Effector memory CD4-positive, alpha-beta T cell (primary cell): ENCODE measurements around the gene PPM1F.

ENCODE experiments used
- DNase-seq, 3 donors: peaks; one replicate each; pipeline ENCODE4 v3.0.0-alpha.2; 2020
- H3K27ac ChIP-seq: 2 replicates; pipeline ENCODE4 v1.7.0; 2013; ENCODE audit warnings: mild to moderate bottlenecking, low read length, moderate library complexity; ENCODE audit not compliant: insufficient read depth, poor library complexity, severe bottlenecking
- H3K27me3 ChIP-seq: replicated peaks from 2 replicates; pipeline ENCODE4 v1.7.0; 2013; ENCODE audit warnings: mild to moderate bottlenecking, low read length; ENCODE audit not compliant: insufficient read depth, control insufficient read depth, poor library complexity, severe bottlenecking
- H3K36me3 ChIP-seq: 2 replicates; pipeline ENCODE4 v1.7.0; 2013; ENCODE audit warnings: mild to moderate bottlenecking, low read length, moderate library complexity; ENCODE audit not compliant: control insufficient read depth, insufficient read depth
- H3K4me1 ChIP-seq: 2 replicates; pipeline ENCODE4 v1.7.0; 2013; ENCODE audit warnings: low read length, mild to moderate bottlenecking; ENCODE audit not compliant: control insufficient read depth, insufficient read depth, poor library complexity, severe bottlenecking
- H3K4me3 ChIP-seq: 2 replicates; pipeline ENCODE4 v1.7.0; 2013; ENCODE audit warnings: low read length, low read depth, mild to moderate bottlenecking; ENCODE audit not compliant: insufficient read depth, poor library complexity, severe bottlenecking
- H3K9me3 ChIP-seq: 2 replicates; pipeline ENCODE4 v1.7.0; 2013; ENCODE audit warnings: mild to moderate bottlenecking, low read length, moderate library complexity; ENCODE audit not compliant: control insufficient read depth

Gene PPM1F

DNA sequence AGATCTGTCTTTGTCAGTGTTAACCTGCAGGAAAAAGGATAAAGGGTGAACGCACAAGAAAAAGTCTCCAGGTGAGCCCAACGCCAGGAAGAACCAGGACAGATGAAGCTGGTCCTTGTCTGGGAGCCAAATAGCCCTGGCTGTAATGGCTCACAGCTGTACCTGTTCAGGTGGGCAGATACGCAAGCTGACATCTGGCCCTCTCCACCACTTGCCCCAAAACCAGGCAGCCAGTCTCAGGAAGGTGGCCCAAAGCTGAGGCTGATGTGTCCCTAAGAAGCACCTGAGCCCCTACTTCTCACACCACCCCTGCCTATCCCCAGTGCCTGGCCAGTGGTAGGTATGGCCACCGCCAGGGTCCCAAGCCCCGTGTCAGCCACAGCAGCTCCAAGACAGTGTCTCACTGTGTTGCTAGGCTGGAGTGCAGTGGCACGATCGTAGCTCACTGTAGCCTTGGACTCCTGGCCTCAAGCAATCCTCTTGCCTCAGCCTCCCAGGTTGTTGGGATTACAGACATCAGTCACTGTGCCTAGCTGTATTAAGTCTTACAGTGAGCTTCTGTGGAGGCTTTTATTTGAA, 15.1 kb upstream of the PPM1F start:
- no peaks in the 10 kb centered on the region for H3K27me3 ChIP-seq
- no peak overlapping the region for H3K4me3 ChIP-seq
- no peaks in the 10 kb centered on the region for H3K9me3 ChIP-seq
- no peaks in the 10 kb centered on the region for H3K4me1 ChIP-seq
- peaks cover 84% of the 10 kb centered on the region for H3K36me3 ChIP-seq
- no peak overlapping the region for H3K27ac ChIP-seq
- DNase-seq = no peak

DNA sequence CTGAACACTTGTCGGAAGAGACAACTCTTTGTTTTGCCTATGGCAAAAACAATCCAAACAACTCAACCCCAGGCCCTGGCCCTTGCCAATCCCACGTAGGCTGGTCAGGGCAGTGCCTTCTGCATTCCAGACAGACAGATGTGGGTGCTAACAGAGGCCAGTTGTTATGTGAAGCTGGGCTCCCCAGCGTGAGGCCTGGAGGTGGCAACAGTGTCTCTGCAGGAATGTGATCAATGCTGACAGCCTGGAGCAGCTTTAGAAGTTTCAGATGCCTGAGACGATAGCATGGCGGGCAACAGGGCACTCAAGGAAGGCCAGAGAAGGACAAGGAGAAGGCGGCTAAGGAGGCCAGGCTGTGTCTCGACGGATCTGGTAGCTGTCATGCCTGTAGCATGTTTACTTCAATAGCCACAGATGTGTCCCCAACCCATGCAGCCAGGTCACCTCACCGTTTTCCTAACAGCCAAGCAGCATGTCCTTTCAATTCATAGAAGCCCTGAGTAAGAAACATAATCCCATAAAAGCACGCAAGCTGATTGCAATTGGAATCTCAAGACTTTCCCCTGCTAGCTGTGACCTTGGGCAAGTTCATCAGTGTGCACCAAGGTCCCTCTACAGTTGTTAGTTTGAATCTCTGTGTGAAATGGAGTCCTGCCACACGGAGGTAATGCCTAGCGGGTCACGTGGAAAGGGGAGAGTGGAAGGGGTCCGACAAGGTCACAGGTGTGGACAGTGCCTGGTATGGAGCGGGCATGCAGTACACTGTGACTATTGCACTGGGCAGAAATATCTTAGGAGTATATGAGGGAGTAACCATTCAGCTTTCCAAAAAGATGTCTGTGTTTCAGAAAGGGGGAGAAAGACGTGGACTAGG, 14.2 kb upstream of the PPM1F start:
- Histone ChIP-seq H3K4me3 (no peak overlapping the region), H3K36me3 (peaks cover 85% of the 10 kb centered on the region), H3K27me3 (no peaks in the 10 kb centered on the region), H3K4me1 (no peaks in the 10 kb centered on the region), H3K9me3 (no peaks in the 10 kb centered on the region), H3K27ac (no peak overlapping the region)
- no peak for DNase-seq

DNA sequence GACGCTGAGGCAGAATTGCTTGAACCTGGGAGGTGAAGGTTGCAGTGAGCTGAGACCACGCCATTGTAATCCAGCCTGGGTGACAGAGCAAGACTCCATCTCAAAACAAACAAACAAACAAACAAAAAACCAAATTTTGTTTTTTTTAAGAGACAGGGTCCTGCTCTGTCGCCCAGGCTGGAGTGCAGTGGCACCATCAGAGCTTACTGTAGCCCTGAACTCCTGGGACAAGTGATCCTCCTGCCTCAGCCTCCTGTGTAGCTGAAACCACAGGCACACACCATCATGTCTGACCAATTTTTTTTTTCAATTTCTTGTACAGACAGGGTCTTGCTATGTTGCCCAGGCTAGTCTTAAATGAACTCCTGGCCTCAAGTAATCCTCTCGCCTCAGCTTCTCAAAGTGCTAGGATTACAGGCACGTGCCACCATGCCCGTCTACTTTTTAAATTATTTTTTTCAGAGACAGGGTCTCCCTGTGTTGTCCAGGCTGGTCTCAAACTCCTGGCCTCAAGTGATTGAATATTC, 13.2 kb upstream of the PPM1F start:
- Histone ChIP-seq H3K4me1 (no peaks in the 10 kb centered on the region), H3K27me3 (no peaks in the 10 kb centered on the region), H3K27ac (no peak overlapping the region), H3K9me3 (no peaks in the 10 kb centered on the region), H3K4me3 (no peak overlapping the region), H3K36me3 (peaks cover 80% of the 10 kb centered on the region)
- no peak for DNase-seq

DNA sequence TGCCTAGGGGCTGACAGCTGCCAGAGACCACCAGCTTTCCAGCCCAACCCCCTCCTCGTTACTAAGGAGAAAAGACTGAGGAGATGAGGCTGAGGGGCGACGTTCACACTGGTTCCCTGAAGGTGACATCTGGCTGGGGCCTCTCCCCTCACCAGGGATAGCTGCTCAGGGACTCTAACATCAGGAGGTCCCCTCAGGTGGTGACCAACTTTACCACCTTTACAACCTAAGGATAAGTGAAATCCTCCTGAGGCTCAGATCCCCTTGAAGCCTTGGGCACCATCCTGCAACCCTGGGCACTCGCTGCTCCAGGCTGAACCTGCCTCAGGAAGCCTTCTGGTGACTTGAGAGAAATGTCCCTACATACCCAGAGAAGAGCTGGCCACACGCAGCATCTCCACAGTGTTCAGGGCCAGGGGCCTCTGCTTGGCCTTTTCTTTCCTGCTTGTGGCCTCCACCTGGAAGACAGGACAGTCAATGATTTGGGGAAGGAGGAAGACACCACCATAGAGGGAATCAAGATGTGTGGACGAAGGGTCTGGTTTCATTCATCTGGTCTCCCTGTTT, 12.4 kb upstream of the PPM1F start:
- no peak overlapping the region for H3K27ac ChIP-seq
- peaks cover 72% of the 10 kb centered on the region for H3K36me3 ChIP-seq
- H3K27me3 ChIP-seq = no peaks in the 10 kb centered on the region

DNA sequence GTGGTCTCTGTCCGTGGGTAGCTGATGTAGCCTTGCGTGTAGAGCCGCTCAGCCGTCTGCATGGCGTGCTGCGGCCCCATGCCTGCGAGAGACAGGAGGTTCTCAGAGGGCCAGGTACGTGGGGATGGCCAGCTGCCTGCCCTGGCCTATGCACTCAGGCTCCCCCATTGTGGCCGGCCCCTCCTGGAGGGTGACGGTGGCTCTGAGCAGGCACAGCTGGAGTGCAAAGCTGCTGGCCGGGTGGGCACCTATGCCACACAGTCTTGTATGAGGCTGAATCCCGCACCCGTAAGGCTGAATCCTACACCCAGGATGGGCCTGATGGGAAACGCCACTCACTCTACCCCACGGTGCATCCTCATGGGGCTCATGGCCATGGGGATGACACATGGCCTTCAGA, 11.6 kb upstream of the PPM1F start:
- Histone ChIP-seq H3K36me3 (peaks cover 70% of the 10 kb centered on the region), H3K9me3 (no peaks in the 10 kb centered on the region), H3K4me1 (no peaks in the 10 kb centered on the region), H3K4me3 (no peak overlapping the region), H3K27me3 (no peaks in the 10 kb centered on the region), H3K27ac (no peak overlapping the region)
- no peak for DNase-seq

More for the DNA sequence above, 12.4 kb upstream of the PPM1F start:
- Histone ChIP-seq H3K4me1 (no peaks in the 10 kb centered on the region), H3K9me3 (no peaks in the 10 kb centered on the region), H3K4me3 (no peak overlapping the region)
- no peak for DNase-seq

GRCh38 chr22:21963790-21964211, 11.2 kb upstream of the PPM1F start:
- no peak overlapping the region for H3K4me3 ChIP-seq
- no peaks in the 10 kb centered on the region for H3K4me1 ChIP-seq
- no peak overlapping the region for H3K27ac ChIP-seq
- no peaks in the 10 kb centered on the region for H3K9me3 ChIP-seq
- no peaks in the 10 kb centered on the region for H3K27me3 ChIP-seq
- no peak for DNase-seq
- peaks cover 68% of the 10 kb centered on the region for H3K36me3 ChIP-seq

DNA sequence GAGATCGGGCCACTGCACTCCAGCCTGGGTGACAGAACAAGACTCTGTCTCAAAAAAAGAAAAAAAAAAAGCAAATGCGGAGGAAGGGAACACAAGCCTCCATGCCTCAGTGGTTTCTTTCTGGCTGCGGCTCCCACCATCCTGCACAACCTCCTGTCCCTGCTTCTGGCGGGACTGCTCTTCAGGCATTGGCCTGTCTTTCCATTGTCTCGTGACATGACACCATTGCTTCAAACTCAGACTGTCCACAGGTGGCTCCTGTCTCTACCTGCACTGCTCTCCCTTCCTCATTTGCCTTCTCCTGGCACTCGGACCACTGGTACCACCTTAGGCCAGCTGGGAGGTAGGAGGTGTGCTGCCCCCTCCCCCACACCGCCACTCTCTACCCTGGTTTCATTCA, 10.6 kb upstream of the PPM1F start:
- H3K27ac ChIP-seq = no peak overlapping the region
- H3K4me1 ChIP-seq = no peaks in the 10 kb centered on the region
- no peak for DNase-seq
- no peaks in the 10 kb centered on the region for H3K9me3 ChIP-seq
- no peak overlapping the region for H3K4me3 ChIP-seq
- peaks cover 63% of the 10 kb centered on the region for H3K36me3 ChIP-seq
- H3K27me3 ChIP-seq = no peaks in the 10 kb centered on the region

GRCh38 chr22:21962655-21962949, 10.0 kb upstream of the PPM1F start:
- Histone ChIP-seq H3K4me1 (no peaks in the 10 kb centered on the region), H3K4me3 (no peak overlapping the region), H3K27me3 (no peaks in the 10 kb centered on the region), H3K27ac (no peak overlapping the region), H3K36me3 (peaks cover 56% of the 10 kb centered on the region), H3K9me3 (no peaks in the 10 kb centered on the region)
- no peak for DNase-seq

- no peak for DNase-seq
- Histone ChIP-seq H3K27me3 (no peaks in the 10 kb centered on the region), H3K9me3 (no peaks in the 10 kb centered on the region), H3K27ac (no peak overlapping the region), H3K4me1 (no peaks in the 10 kb centered on the region), H3K36me3 (peaks cover 50% of the 10 kb centered on the region), H3K4me3 (no peak overlapping the region)
Observed at GRCh38 chr22:21961886-21962654, 9.4 kb upstream of the PPM1F start.
